Measurements from ENCODE around the gene RPP25L. TPM values are rescaled to one million over a fixed set of nuclear protein-coding genes. Genes with fewer than 3 reads are reported as not detected.

RPP25L gene
- total and polyA plus RNA-seq, 2 of the 4 experiments (the other 2 are of a cell fraction) = 20.4 to 26.3 TPM

GRCh38 chr9:34573599-34574325 is 38.1 kb downstream of the RPP25L start:
- no peak overlapping the region for H3K4me3 ChIP-seq (ENCODE audit: insufficient read depth, low read depth, low read length)
- H2BK20ac ChIP-seq (ENCODE audit: low read depth, low read length) = no peak overlapping the region
- H4K5ac ChIP-seq (ENCODE audit: low read depth, low read length) = no peak overlapping the region
- H3K18ac ChIP-seq (ENCODE audit: low read depth, low read length) = no peak overlapping the region
- no peak overlapping the region for H2AFZ ChIP-seq (replicated peaks; ENCODE audit: low read length, poor library complexity)
- intact Hi-C loops (cut with micrococcal nuclease) (no loop called here), in situ Hi-C loops (cut with MboI; ENCODE audit: low sequenced_read_pairs) (no loop called here), dilution Hi-C loops (cut with HindIII; ENCODE audit: low sequenced_read_pairs, unreplicated experiment) (no loop called here)
- TF ChIP-seq POLR2A (IDR thresholded peaks at IDR 0.05; ENCODE audit: low read depth, low read length) = no peak
- TF ChIP-seq CHD1 (IDR thresholded peaks at IDR 0.05; ENCODE audit: low read depth, low read length) = no peak
- no peak for TF ChIP-seq BHLHE40 (IDR thresholded peaks at IDR 0.05; ENCODE audit: low read depth, low read length)
- TF ChIP-seq MAFK (IDR thresholded peaks at IDR 0.05; ENCODE audit: low read depth, low read length) = no peak
- TF ChIP-seq FOS (IDR thresholded peaks at IDR 0.05; ENCODE audit: low read depth, low read length) = no peak
- TF ChIP-seq RCOR1 (IDR thresholded peaks at IDR 0.05; ENCODE audit: insufficient replicate concordance, low read length) = no peak
- no peak for TF ChIP-seq MAZ (IDR thresholded peaks at IDR 0.05; ENCODE audit: borderline replicate concordance, low read depth, low read length)
- no peak for TF ChIP-seq MXI1 (IDR thresholded peaks at IDR 0.05; ENCODE audit: borderline replicate concordance, low read depth, low read length)
- TF ChIP-seq NFE2L2 (IDR thresholded peaks at IDR 0.05; ENCODE audit: low read depth, low read length) = no peak
- no peak for TF ChIP-seq ELK1 (IDR thresholded peaks at IDR 0.05; ENCODE audit: borderline replicate concordance, low read depth, low read length)
- TF ChIP-seq, protein P1, sequence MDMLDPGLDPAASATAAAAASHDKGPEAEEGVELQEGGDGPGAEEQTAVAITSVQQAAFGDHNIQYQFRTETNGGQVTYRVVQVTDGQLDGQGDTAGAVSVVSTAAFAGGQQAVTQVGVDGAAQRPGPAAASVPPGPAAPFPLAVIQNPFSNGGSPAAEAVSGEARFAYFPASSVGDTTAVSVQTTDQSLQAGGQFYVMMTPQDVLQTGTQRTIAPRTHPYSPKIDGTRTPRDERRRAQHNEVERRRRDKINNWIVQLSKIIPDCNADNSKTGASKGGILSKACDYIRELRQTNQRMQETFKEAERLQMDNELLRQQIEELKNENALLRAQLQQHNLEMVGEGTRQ (IDR thresholded peaks at IDR 0.05; ENCODE audit: low read depth, low read length) = no peak
- TF ChIP-seq RFX5 (IDR thresholded peaks at IDR 0.05; ENCODE audit: low read depth, low read length) = no peak
- TF ChIP-seq CTCF (conservative IDR thresholded peaks at IDR 0.05; ENCODE audit: low read depth, low read length) = no peak
- no peaks in the 10 kb centered on the region for H4K20me1 ChIP-seq (ENCODE audit: insufficient read depth, low read length)
- H3K9ac ChIP-seq (ENCODE audit: low read depth, low read length) = no peak overlapping the region
- H3K79me1 ChIP-seq (ENCODE audit: low read depth in 1 of 2, low read length in 2 of 2) = no peaks in the 10 kb centered on the region
- H3K56ac ChIP-seq (ENCODE audit: extremely low read depth, insufficient read depth, low read length) = no peak overlapping the region
- ChIA-PET POLR2A (ENCODE audit: unreplicated experiment) (no interaction called here), CTCF (no interaction called here)
- no peak overlapping the region for H2AK5ac ChIP-seq (ENCODE audit: low read depth, low read length)
- DNase-seq = no peak
- H3K27ac ChIP-seq (ENCODE audit: insufficient read depth, low read length) = no peak overlapping the region
- no peak overlapping the region for H3K14ac ChIP-seq (replicated peaks; ENCODE audit: low read depth, low read length)
- WGBS, 2 experiments (ENCODE audit: extremely low coverage in 2 of 2, insufficient read length in 1 of 2) = 29% methylated on average over 4 of the region's 17 CpGs; no CpG with 5 or more reads in 1 of the 2 experiments
- no peak overlapping the region for H4K91ac ChIP-seq (ENCODE audit: insufficient read depth, low read depth, low read length)
- H3K9me3 ChIP-seq (ENCODE audit: control insufficient read depth, insufficient read depth, low read length) = no peaks in the 10 kb centered on the region
- no peak for ATAC-seq (ENCODE audit: low read depth)
- H2BK5ac ChIP-seq (ENCODE audit: low read depth, low read length, poor library complexity, severe bottlenecking) = no peak overlapping the region
- H2BK120ac ChIP-seq (ENCODE audit: low read depth, low read length) = no peak overlapping the region
- no peak overlapping the region for H3K23ac ChIP-seq (ENCODE audit: low read depth, low read length)
- BruUV-seq (replicated peaks) = no TSS peak
- no peak overlapping the region for H3K4ac ChIP-seq (ENCODE audit: low read depth, low read length)
- H3K9me1 ChIP-seq (ENCODE audit: insufficient read depth, low read length) = 0 out of 2 replicates have a peak, but pooled peaks cover 3% of the 10 kb centered on the region
- H3K4me1 ChIP-seq (ENCODE audit: control insufficient read depth, insufficient read depth, low read length) = no peaks in the 10 kb centered on the region
- H3K4me2 ChIP-seq (ENCODE audit: low read depth, low read length) = no peak overlapping the region
- H2BK15ac ChIP-seq (ENCODE audit: low read depth, low read length) = no peak overlapping the region
- H4K8ac ChIP-seq (ENCODE audit: low read depth in 2 of 2, low read length in 2 of 2) = no peak overlapping the region
- no peak overlapping the region for H2AK9ac ChIP-seq (replicated peaks; ENCODE audit: low read depth, low read length, poor library complexity)
- H3K36me3 ChIP-seq (ENCODE audit: control insufficient read depth, insufficient read depth, low read length) = no peaks in the 10 kb centered on the region
- H3K27me3 ChIP-seq (ENCODE audit: control insufficient read depth, insufficient read depth, low read length) = peaks cover 87% of the 10 kb centered on the region

Measured in IMR-90 (cell line).